IMR-90 (cell line): Measurements from ENCODE around the gene ERLIN1. TPM values are rescaled to one million over a fixed set of nuclear protein-coding genes. Genes with fewer than 3 reads are reported as not detected.

Experiments
- ATAC-seq: fragments of 200-7000 bp; cut with Tn5 transposase; 2 replicates; pipeline ENCODE4 v1.9.1; 2020; ENCODE audit warnings: low read depth, mild to moderate bottlenecking, moderate library complexity
- BruUV-seq: library from RNA; stranded (reverse); fragments of 400-500 nt; replicated peaks from 2 replicates; lab custom pipeline; 2021; lab: Mats Ljungman, UMichigan
- CTCF ChIA-PET: fragments of 300-600 bp; formaldehyde crosslinking; extraction: SDS; loops from one replicate; lab custom pipeline; 2021; ENCODE audit warnings: antibody characterized with exemption; lab: Yijun Ruan, JAX
- POLR2A ChIA-PET: fragments of 300-600 bp; sonication (Branson Sonifier 250); formaldehyde crosslinking; loops from one replicate; lab custom pipeline; 2022; ENCODE audit warnings: antibody characterized with exemption; ENCODE audit not compliant: unreplicated experiment; lab: Charles Lee
- DNase-seq: peaks from one replicate; pipeline ENCODE4 v3.0.0; 2013
- H2AFZ ChIP-seq: replicated peaks from 2 replicates; pipeline ENCODE3; 2013; ENCODE audit warnings: low read length, mild to moderate bottlenecking; ENCODE audit not compliant: poor library complexity
- H2AK5ac ChIP-seq: 2 replicates; pipeline ENCODE4 v1.6.1; 2013; ENCODE audit warnings: low read depth, low read length, inconsistent platforms
- H2AK9ac ChIP-seq: replicated peaks from 2 replicates; pipeline ENCODE3; 2013; ENCODE audit warnings: mild to moderate bottlenecking, low read depth, low read length, moderate library complexity; ENCODE audit not compliant: poor library complexity
- H2BK120ac ChIP-seq: 2 replicates; pipeline ENCODE4 v1.6.1; 2013; ENCODE audit warnings: low read depth, low read length, inconsistent platforms
- H2BK15ac ChIP-seq: 3 replicates; pipeline ENCODE4 v1.6.1; 2013; ENCODE audit warnings: low read depth, low read length, inconsistent platforms
- H2BK20ac ChIP-seq: 2 replicates; pipeline ENCODE4 v1.6.1; 2013; ENCODE audit warnings: low read depth, mild to moderate bottlenecking, inconsistent platforms, low read length, moderate library complexity
- H2BK5ac ChIP-seq: 2 replicates; pipeline ENCODE4 v1.6.1; 2013; ENCODE audit warnings: mild to moderate bottlenecking, low read depth, low read length, inconsistent platforms; ENCODE audit not compliant: poor library complexity, severe bottlenecking
- H3K14ac ChIP-seq: replicated peaks from 2 replicates; pipeline ENCODE4 v1.6.1; 2013; ENCODE audit warnings: low read depth, low read length, inconsistent platforms
- H3K18ac ChIP-seq: 2 replicates; pipeline ENCODE4 v1.6.1; 2013; ENCODE audit warnings: low read depth, low read length, control low read depth
- H3K23ac ChIP-seq: 2 replicates; pipeline ENCODE4 v1.6.1; 2013; ENCODE audit warnings: low read depth, low read length, inconsistent platforms
- H3K27ac ChIP-seq: 2 replicates; pipeline ENCODE4 v1.5.1; 2013; ENCODE audit warnings: mild to moderate bottlenecking, control low read depth, low read length; ENCODE audit not compliant: insufficient read depth
- H3K27me3 ChIP-seq: 2 replicates; pipeline ENCODE4 v1.6.1; 2013; ENCODE audit warnings: low read length; ENCODE audit not compliant: control insufficient read depth, insufficient read depth
- H3K36me3 ChIP-seq: 2 replicates; pipeline ENCODE4 v1.6.1; 2013; ENCODE audit warnings: low read length, mixed read lengths; ENCODE audit not compliant: control insufficient read depth, insufficient read depth
- H3K4ac ChIP-seq: 2 replicates; pipeline ENCODE4 v1.6.1; 2013; ENCODE audit warnings: low read depth, low read length, inconsistent platforms
- H3K4me1 ChIP-seq: 2 replicates; pipeline ENCODE4 v1.6.1; 2013; ENCODE audit warnings: low read length, mixed read lengths; ENCODE audit not compliant: control insufficient read depth, insufficient read depth
- H3K4me2 ChIP-seq: 2 replicates; pipeline ENCODE4 v1.6.1; 2013; ENCODE audit warnings: low read depth, mild to moderate bottlenecking, control low read depth, low read length, moderate library complexity
- H3K4me3 ChIP-seq: 2 replicates; pipeline ENCODE4 v1.5.1; 2013; ENCODE audit warnings: low read depth, mild to moderate bottlenecking, control low read depth, low read length, moderate library complexity; ENCODE audit not compliant: insufficient read depth
- H3K56ac ChIP-seq: 2 replicates; pipeline ENCODE4 v1.6.1; 2013; ENCODE audit warnings: low read length, inconsistent platforms; ENCODE audit not compliant: insufficient read depth; ENCODE audit errors: extremely low read depth
- H3K79me1 ChIP-seq, 2 experiments: 2 replicates each; pipeline ENCODE4 v1.6.1; 2013; ENCODE audit warnings: low read length in 2 of 2, inconsistent platforms in 1 of 2, low read depth in 1 of 2
- H3K9ac ChIP-seq: 2 replicates; pipeline ENCODE4 v1.6.1; 2013; ENCODE audit warnings: low read depth, low read length, control low read depth
- H3K9me1 ChIP-seq: 2 replicates; pipeline ENCODE4 v1.6.1; 2013; ENCODE audit warnings: low read length, inconsistent platforms; ENCODE audit not compliant: insufficient read depth
- H3K9me3 ChIP-seq: 2 replicates; pipeline ENCODE4 v1.6.1; 2013; ENCODE audit warnings: low read length; ENCODE audit not compliant: control insufficient read depth, insufficient read depth
- H4K20me1 ChIP-seq: 2 replicates; pipeline ENCODE4 v1.6.1; 2013; ENCODE audit warnings: low read length, inconsistent platforms; ENCODE audit not compliant: insufficient read depth
- H4K5ac ChIP-seq: 2 replicates; pipeline ENCODE4 v1.6.1; 2013; ENCODE audit warnings: mild to moderate bottlenecking, low read depth, low read length, control low read depth
- H4K8ac ChIP-seq, 2 experiments: 2 replicates each; pipeline ENCODE4 v1.6.1; 2013; ENCODE audit warnings: low read depth in 2 of 2, low read length in 2 of 2, control low read depth in 1 of 2, inconsistent platforms in 1 of 2
- H4K91ac ChIP-seq: 2 replicates; pipeline ENCODE4 v1.6.1; 2013; ENCODE audit warnings: low read depth, low read length, inconsistent platforms; ENCODE audit not compliant: insufficient read depth
- BHLHE40 ChIP-seq: fragments of 150-350 bp; IDR thresholded peaks from 2 replicates; pipeline ENCODE4 v1.6.1; 2016; ENCODE audit warnings: mild to moderate bottlenecking, low read depth, low read length
- CEBPB ChIP-seq: IDR thresholded peaks from 2 replicates; pipeline ENCODE4 v1.6.1; 2012; ENCODE audit warnings: low read depth, low read length, improper control_type of control experiment
- CHD1 ChIP-seq: IDR thresholded peaks from 2 replicates; pipeline ENCODE4 v1.6.1; 2012; ENCODE audit warnings: low read depth, low read length, improper control_type of control experiment
- ELK1 ChIP-seq: fragments of 150-350 bp; IDR thresholded peaks from 2 replicates; pipeline ENCODE4 v1.6.1; 2016; ENCODE audit warnings: low read depth, mild to moderate bottlenecking, low read length, moderate library complexity, borderline replicate concordance
- FOS ChIP-seq: fragments of 150-350 bp; IDR thresholded peaks from 2 replicates; pipeline ENCODE4 v1.6.1; 2016; ENCODE audit warnings: low read depth, low read length
- MAFK ChIP-seq: IDR thresholded peaks from 2 replicates; pipeline ENCODE4 v1.6.1; 2012; ENCODE audit warnings: low read depth, low read length, improper control_type of control experiment
- MAZ ChIP-seq: IDR thresholded peaks from 2 replicates; pipeline ENCODE4 v1.6.1; 2012; ENCODE audit warnings: low read depth, mild to moderate bottlenecking, low read length, improper control_type of control experiment, moderate library complexity, borderline replicate concordance
- MXI1 ChIP-seq: IDR thresholded peaks from 2 replicates; pipeline ENCODE4 v1.6.1; 2012; ENCODE audit warnings: low read depth, mild to moderate bottlenecking, low read length, moderate library complexity, borderline replicate concordance
- RAD21 ChIP-seq: IDR thresholded peaks from 2 replicates; pipeline ENCODE4 v1.6.1; 2012; ENCODE audit warnings: low read length, improper control_type of control experiment
- RCOR1 ChIP-seq: IDR thresholded peaks from 2 replicates; pipeline ENCODE4 v1.6.1; 2012; ENCODE audit warnings: mild to moderate bottlenecking, low read length, improper control_type of control experiment; ENCODE audit not compliant: insufficient replicate concordance
- RFX5 ChIP-seq: IDR thresholded peaks from 2 replicates; pipeline ENCODE4 v1.8.0; 2012; ENCODE audit warnings: low read depth, mild to moderate bottlenecking, low read length, moderate library complexity
- SMC3 ChIP-seq: fragments of 150-350 bp; IDR thresholded peaks from 2 replicates; pipeline ENCODE4 v1.6.1; 2016; ENCODE audit warnings: low read depth, mild to moderate bottlenecking, antibody characterized with exemption, low read length, moderate library complexity
- USF2 ChIP-seq: fragments of 150-350 bp; IDR thresholded peaks from 2 replicates; pipeline ENCODE4 v1.6.1; 2017; ENCODE audit warnings: mild to moderate bottlenecking, antibody characterized with exemption, low read length, low read depth
- WGBS, 2 experiments: methylation state at CpG; one replicate each; pipeline versions ENCODE4 v1.1.5 to v1.1.7; 2013; ENCODE audit warnings: missing lambda C conversion rate in 2 of 2; ENCODE audit not compliant: insufficient read length in 1 of 2; ENCODE audit errors: extremely low coverage in 2 of 2; 5-methylcytosine and 5-hydroxymethylcytosine counted together
- dilution Hi-C: fragments of 300-500 bp; cut with HindIII; formaldehyde crosslinking; loops from one replicate; pipeline ENCODE4 v1.14.3; 2018; ENCODE audit warnings: low sequenced_read_pairs; ENCODE audit not compliant: unreplicated experiment
- in situ Hi-C: fragments of 300-500 bp; cut with MboI; formaldehyde crosslinking; loops from 3 replicates; pipeline ENCODE4 v1.14.3; 2019; ENCODE audit warnings: low sequenced_read_pairs, inconsistent platforms, mixed read lengths
- intact Hi-C: fragments of 100-400 bp; cut with micrococcal nuclease; formaldehyde crosslinking; loops from 2 replicates; pipeline ENCODE4 v1.10.0; 2022
- polyA plus RNA-seq, 3 experiments: library from polyadenylated mRNA; depleted of rRNA; stranded (reverse); fragments of >200 nt; gene quantifications; 2 replicates each; pipeline ENCODE4 v1.2.3, GENCODE V29; 2012; ENCODE audit warnings: low replicate concordance in 1 of 3
- total RNA-seq: library from RNA; depleted of rRNA; stranded (reverse); fragments of >200 nt; gene quantifications from 2 replicates; pipeline ENCODE4 v1.2.3, GENCODE V29; 2012
- TF ChIP-seq, protein P1 (sequence below): conservative IDR thresholded peaks from 2 replicates; pipeline ENCODE4 v1.5.1; 2012; ENCODE audit warnings: mild to moderate bottlenecking, low read depth, low read length, improper control_type of control experiment

The ERLIN1 gene
- total and polyA plus RNA-seq, 2 of the 4 experiments (the other 2 are of a cell fraction) = 31.5 to 33.9 TPM

DNA sequence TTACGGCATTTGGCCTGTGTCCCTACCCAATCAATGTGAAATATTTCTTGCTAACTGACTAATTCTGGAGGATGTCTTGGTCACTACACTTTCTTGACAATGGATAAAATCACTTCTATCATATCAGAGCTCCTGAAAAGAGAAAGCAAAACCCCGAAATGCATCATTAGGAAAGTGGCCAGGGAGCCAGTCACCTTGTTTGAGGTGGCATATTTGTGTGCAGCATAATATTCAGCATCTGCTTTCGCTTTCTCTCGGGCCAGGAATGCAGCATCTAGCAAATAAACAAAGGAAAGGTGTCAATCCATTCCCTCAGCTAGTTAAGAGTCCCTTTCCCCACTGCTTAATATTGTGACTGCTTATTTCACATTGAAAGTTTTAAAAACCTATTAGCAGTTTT is 31.2 kb downstream of the ERLIN1 start:
- H2AK5ac ChIP-seq = no peak overlapping the region
- no peak overlapping the region for H3K14ac ChIP-seq
- no peak overlapping the region for H3K4me3 ChIP-seq
- DNase-seq = no peak
- in situ Hi-C loops = no loop called here
- ATAC-seq = no peak
- peaks cover 23% of the 10 kb centered on the region for H3K36me3 ChIP-seq
- H2BK120ac ChIP-seq = no peak overlapping the region
- H4K20me1 ChIP-seq = no peaks in the 10 kb centered on the region
- no peak overlapping the region for H2BK15ac ChIP-seq
- H3K79me1 ChIP-seq = peaks cover 12 to 18% of the 10 kb centered on the region in 2 experiments
- H2BK20ac ChIP-seq = no peak overlapping the region
- no peak overlapping the region for H3K56ac ChIP-seq
- H3K18ac ChIP-seq = no peak overlapping the region
- intact Hi-C loops = no loop called here
- H3K9me1 ChIP-seq = no peaks in the 10 kb centered on the region
- H2AK9ac ChIP-seq = no peak overlapping the region
- no peak overlapping the region for H3K4me2 ChIP-seq
- no peak overlapping the region for H2AFZ ChIP-seq
- no peak overlapping the region for H3K23ac ChIP-seq
- no peak overlapping the region for H3K9ac ChIP-seq
- H4K5ac ChIP-seq = no peak overlapping the region
- no peak overlapping the region for H2BK5ac ChIP-seq
- no peak overlapping the region for H3K4ac ChIP-seq
- H3K9me3 ChIP-seq = no peaks in the 10 kb centered on the region
- no peak overlapping the region for H4K91ac ChIP-seq
- no peaks in the 10 kb centered on the region for H3K27me3 ChIP-seq
- dilution Hi-C loops = no loop called here
- no peaks in the 10 kb centered on the region for H3K4me1 ChIP-seq
- H3K27ac ChIP-seq = no peak overlapping the region
- ChIA-PET POLR2A (interaction anchor here (0.7 kb wide), 1 partner anchor 855 kb away, joined by 3 read pairs; no protein-coding TSS in a partner anchor), CTCF (no interaction called here)
- H4K8ac ChIP-seq = no peak overlapping the region
- BruUV-seq = no TSS peak
- no peak for TF ChIP-seq MAZ
- TF ChIP-seq FOS = no peak
- no peak for TF ChIP-seq CEBPB
- no peak for TF ChIP-seq BHLHE40
- TF ChIP-seq, protein P1, sequence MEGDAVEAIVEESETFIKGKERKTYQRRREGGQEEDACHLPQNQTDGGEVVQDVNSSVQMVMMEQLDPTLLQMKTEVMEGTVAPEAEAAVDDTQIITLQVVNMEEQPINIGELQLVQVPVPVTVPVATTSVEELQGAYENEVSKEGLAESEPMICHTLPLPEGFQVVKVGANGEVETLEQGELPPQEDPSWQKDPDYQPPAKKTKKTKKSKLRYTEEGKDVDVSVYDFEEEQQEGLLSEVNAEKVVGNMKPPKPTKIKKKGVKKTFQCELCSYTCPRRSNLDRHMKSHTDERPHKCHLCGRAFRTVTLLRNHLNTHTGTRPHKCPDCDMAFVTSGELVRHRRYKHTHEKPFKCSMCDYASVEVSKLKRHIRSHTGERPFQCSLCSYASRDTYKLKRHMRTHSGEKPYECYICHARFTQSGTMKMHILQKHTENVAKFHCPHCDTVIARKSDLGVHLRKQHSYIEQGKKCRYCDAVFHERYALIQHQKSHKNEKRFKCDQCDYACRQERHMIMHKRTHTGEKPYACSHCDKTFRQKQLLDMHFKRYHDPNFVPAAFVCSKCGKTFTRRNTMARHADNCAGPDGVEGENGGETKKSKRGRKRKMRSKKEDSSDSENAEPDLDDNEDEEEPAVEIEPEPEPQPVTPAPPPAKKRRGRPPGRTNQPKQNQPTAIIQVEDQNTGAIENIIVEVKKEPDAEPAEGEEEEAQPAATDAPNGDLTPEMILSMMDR = no peak
- no peak for TF ChIP-seq RFX5
- TF ChIP-seq USF2 = no peak
- TF ChIP-seq MAFK = no peak
- no peak for TF ChIP-seq ELK1
- TF ChIP-seq CHD1 = no peak
- no peak for TF ChIP-seq RCOR1
- no peak for TF ChIP-seq SMC3
- no peak for TF ChIP-seq RAD21
- TF ChIP-seq MXI1 = no peak
- no CpG with 5 or more reads among the region's 4 CpGs for whole genome bisulfite sequencing, 2 experiments
